ENCODE data around the gene ETNPPL. TPM values are rescaled to one million over a fixed set of nuclear protein-coding genes. Genes with fewer than 3 reads are reported as not detected.

The ETNPPL gene
- polyA plus RNA-seq, 1 of the 3 experiments (the other 2 are of a cell fraction) = not detected

DNA sequence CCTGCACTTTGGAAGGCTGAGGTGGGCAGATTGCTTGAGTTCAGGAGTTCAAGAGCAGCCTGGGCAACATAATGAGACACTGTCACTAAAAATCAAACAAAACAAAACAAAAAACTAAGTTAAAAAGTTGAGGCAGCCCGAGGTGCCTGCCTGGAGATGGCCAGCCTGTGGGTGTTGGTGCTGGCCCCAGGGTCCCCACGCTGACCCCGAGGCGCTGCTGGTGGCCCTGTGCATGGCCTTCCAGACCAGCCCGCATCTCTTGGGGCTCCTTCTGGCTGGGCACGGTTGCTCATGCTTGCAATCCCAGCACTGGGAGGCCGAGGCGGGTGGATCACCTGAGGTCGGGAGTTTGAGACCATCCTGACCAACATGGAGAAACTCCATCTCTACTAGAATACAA is 4.4 kb downstream of the ETNPPL start:
- Histone ChIP-seq H3K4me1 (ENCODE audit: control insufficient read depth in 1 of 2, insufficient read depth in 2 of 2, low read depth in 1 of 2, low read length in 1 of 2) (peaks cover 5 to 9% of the 10 kb centered on the region in 2 experiments; a peak in 2 of 4 replicates), H2AFZ (ENCODE audit: low read depth) (no peak overlapping the region), H3K9me2 (no peaks in the 10 kb centered on the region), H3K36me3 (replicated peaks in 1 of 2; ENCODE audit: control insufficient read depth in 1 of 2, insufficient read depth in 2 of 2, low read length in 1 of 2) (no peaks in the 10 kb centered on the region), H3K4me2 (no peak overlapping the region), H3K9me3 (no peaks in the 10 kb centered on the region), H3K27ac (ENCODE audit: low read depth in 2 of 2, low read length in 1 of 2) (no peak overlapping the region), H3F3A (replicated peaks; ENCODE audit: insufficient read depth) (no peaks in the 10 kb centered on the region), H3K9ac (no peak overlapping the region), H3K27me3 (ENCODE audit: insufficient read depth) (peaks cover 26% of the 10 kb centered on the region), H3K79me2 (ENCODE audit: insufficient read depth) (no peaks in the 10 kb centered on the region), H3K4me3 (ENCODE audit: low read depth in 2 of 2, low read length in 1 of 2) (no peak overlapping the region), H4K20me1 (ENCODE audit: insufficient read depth) (no peaks in the 10 kb centered on the region)
- WGBS (ENCODE audit: low lambda C conversion rate) = 23% methylated on average over 9 of the region's 9 CpGs
- CTCF ChIA-PET = no interaction called here
- DNase-seq = no peak
- no peak for TF ChIP-seq TAF1 (IDR thresholded peaks at IDR 0.05; ENCODE audit: borderline replicate concordance, low read depth, low read length)
- TF ChIP-seq EP300 (IDR thresholded peaks at IDR 0.05; ENCODE audit: borderline replicate concordance in 1 of 2, low read depth in 1 of 2, low read length in 1 of 2) = no peak
- no peak for TF ChIP-seq CHD2 (IDR thresholded peaks at IDR 0.05; ENCODE audit: low read length, partially characterized antibody)
- TF ChIP-seq, protein P1, sequence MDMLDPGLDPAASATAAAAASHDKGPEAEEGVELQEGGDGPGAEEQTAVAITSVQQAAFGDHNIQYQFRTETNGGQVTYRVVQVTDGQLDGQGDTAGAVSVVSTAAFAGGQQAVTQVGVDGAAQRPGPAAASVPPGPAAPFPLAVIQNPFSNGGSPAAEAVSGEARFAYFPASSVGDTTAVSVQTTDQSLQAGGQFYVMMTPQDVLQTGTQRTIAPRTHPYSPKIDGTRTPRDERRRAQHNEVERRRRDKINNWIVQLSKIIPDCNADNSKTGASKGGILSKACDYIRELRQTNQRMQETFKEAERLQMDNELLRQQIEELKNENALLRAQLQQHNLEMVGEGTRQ (IDR thresholded peaks at IDR 0.05; ENCODE audit: borderline replicate concordance, low read depth, low read length) = no peak
- TF ChIP-seq FOXM1 (IDR thresholded peaks at IDR 0.05; ENCODE audit: low read depth) = no peak
- POLR2A ChIA-PET = no interaction called here

GRCh38 chr4:108754327-108754726 is 8.5 kb downstream of the ETNPPL start:
- Histone ChIP-seq H3K36me3 (replicated peaks in 1 of 2; ENCODE audit: control insufficient read depth in 1 of 2, insufficient read depth in 2 of 2, low read length in 1 of 2) (no peaks in the 10 kb centered on the region), H3K4me2 (no peak overlapping the region), H3K4me1 (ENCODE audit: control insufficient read depth in 1 of 2, insufficient read depth in 2 of 2, low read depth in 1 of 2, low read length in 1 of 2) (no peaks in the 10 kb centered on the region), H3F3A (replicated peaks; ENCODE audit: insufficient read depth) (no peaks in the 10 kb centered on the region), H3K27me3 (ENCODE audit: insufficient read depth) (no peaks in the 10 kb centered on the region; the same call in 1 of the 2 replicates), H3K27ac (ENCODE audit: low read depth in 2 of 2, low read length in 1 of 2) (no peak overlapping the region), H3K4me3 (ENCODE audit: low read depth in 2 of 2, low read length in 1 of 2) (no peak overlapping the region), H3K79me2 (ENCODE audit: insufficient read depth) (no peaks in the 10 kb centered on the region), H3K9me3 (no peaks in the 10 kb centered on the region), H3K9me2 (no peaks in the 10 kb centered on the region), H2AFZ (ENCODE audit: low read depth) (no peak overlapping the region), H4K20me1 (ENCODE audit: insufficient read depth) (no peaks in the 10 kb centered on the region), H3K9ac (no peak overlapping the region)
- TF ChIP-seq ZBTB33 (IDR thresholded peaks at IDR 0.05; ENCODE audit: borderline replicate concordance, low read depth) = no peak
- TF ChIP-seq ELF1 (IDR thresholded peaks at IDR 0.05) = no peak
- TF ChIP-seq MEF2A (IDR thresholded peaks at IDR 0.05; ENCODE audit: borderline replicate concordance, low read depth) = no peak
- no peak for TF ChIP-seq IRF3 (IDR thresholded peaks at IDR 0.05; ENCODE audit: low read depth, low read length)
- no peak for TF ChIP-seq POLR2AphosphoS5 (IDR thresholded peaks at IDR 0.05; ENCODE audit: low read depth, low read length)
- no peak for TF ChIP-seq RXRA (IDR thresholded peaks at IDR 0.05; ENCODE audit: borderline replicate concordance, low read depth)
- no peak for TF ChIP-seq PBX3 (IDR thresholded peaks at IDR 0.05)
- no peak for TF ChIP-seq TCF12 (IDR thresholded peaks at IDR 0.05)
- no peak for TF ChIP-seq USF1 (IDR thresholded peaks at IDR 0.05; ENCODE audit: borderline replicate concordance, low read depth)
- no peak for TF ChIP-seq TAF1 (IDR thresholded peaks at IDR 0.05; ENCODE audit: borderline replicate concordance, low read depth, low read length)
- DNase-seq = no peak
- ChIA-PET CTCF (no interaction called here), POLR2A (no interaction called here)
